DMS153 treated with DMSO at 0.1 percent for 48 hours (cell line): ENCODE data around the gene GRID1.

Experiments used
- DNase-seq: peaks from one replicate; lab custom pipeline; 2025; ENCODE audit not compliant: unreplicated experiment; lab: John Stamatoyannopoulos, UW

Gene GRID1

DNA sequence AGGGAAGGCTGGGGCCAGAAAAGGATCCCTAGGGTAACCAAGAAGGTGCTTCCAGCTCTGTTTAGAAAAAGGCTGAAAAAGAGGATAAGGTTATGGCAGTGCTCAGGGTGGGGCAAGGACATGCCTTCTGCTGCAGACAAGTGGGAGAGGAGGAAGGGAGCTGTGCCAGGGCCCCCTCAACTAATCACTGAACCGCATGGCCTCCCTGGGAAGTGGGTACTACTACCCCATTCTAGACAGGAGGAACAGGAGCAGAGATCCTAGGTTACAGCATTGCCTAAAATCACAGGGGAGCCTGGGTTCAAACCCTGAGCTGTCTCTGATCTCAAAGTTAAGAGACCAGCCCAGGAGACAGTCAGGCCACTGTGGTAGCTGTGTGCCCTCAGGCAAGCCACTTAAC, 149.7 kb downstream of the GRID1 start:
- no peak for DNase-seq

DNA sequence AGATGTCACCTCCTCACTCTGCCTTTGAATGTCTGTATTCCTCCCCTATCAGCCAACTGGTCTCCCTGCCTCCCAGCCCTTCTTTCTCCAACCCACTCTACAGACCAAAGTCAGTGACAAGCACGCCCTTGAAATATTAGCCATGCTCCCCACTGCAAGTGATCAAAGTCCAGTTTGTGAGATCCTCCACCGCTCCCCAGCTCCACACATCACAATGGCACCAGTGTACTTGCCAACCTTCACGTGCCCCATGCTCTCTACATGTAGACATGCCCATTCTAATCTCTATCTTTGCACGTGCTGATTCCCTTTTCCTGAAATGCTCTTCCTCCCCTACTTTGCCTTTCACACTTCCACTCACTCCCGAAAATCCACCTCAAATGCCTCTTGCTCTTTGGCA, 150.9 kb downstream of the GRID1 start:
- no peak for DNase-seq

DNA sequence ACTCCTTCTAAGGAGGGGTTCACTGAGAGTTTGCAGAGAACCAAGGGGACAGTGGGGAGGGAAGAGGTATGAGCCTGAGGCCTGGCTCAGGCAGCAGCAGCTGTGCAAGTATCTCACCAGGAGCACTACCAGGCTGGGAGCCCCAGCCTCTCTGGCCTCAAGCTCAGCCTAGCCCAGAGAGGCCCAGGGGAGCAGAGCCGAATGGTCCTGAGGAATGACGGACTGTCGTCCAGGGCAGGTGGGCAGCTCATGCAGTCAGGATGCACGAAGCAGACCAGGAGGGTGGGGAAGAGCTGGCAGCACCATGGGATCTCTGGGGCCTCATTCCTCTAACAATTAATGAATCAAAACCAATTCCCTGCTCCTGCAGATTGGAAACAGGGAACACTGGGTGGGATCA, 151.5 kb downstream of the GRID1 start:
- no peak for DNase-seq

DNA sequence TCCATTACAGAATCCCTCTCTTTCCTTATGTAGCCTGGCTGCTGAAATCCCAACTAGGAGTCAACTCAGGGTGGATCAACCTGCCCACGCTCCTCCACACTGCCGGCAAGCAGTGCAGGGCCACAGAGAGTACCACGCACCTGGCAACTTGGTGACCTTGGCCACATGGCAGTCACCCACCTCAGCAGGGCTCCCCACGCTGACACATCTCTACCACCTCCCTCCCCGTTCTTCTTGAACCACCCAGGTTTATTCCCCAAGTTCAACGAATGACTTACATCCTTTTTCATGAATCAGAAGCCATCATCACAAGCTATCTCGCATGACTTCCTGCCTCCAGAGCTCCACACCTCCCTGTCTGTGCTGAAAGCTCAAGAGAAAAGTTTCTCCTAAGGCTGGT, 153.4 kb downstream of the GRID1 start:
- DNase-seq, result no peak

DNA sequence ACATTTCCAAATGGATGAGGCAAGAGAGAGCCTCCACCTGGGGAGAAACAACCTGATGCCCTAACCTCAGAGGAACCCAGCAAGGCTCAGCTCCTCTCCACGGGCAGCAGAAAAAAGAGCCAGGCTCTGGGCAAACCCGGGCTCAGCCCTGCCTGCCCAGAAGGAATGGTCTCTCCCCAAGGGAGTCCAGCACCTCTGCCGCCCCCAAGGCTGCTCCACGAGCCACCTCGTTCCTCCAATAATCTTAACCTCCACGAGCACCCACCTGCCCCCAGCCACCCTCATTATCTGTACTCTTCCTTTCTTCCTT, 154.2 kb downstream of the GRID1 start:
- DNase-seq, result no peak

DNA sequence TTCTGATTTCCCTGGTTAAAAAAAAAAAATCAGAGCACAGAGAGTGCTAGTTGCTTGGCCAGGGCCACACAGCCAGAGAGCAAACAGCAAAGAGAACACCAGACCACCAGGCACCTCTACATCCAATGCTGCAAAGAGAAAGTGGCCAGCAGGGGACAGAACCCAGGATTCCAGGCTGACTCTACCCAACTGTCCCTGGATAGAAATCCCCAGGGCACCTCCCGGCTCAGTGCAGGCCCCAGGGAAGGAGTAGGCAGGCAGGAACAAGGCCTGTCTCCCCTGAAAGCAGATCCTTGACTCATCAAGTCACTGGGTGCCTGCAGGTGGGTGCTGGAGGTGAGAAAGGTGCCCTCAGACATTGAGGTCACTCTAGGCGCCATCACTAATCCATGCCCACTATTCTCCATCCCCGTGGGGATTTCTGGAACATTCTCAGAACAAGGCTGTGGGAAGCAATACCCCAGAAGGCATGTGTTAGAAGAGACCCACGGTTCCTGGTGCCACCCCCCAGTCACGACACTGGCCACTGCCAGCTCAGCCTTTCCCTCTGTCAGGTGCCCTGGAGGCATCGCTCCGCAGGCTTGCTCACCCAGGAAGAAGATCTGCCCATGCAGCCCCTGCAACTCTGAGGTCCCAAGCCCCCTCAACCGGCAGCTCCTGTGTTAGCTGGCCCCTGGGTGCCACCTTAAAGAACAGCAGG, 154.8 kb downstream of the GRID1 start:
- no peak for DNase-seq

DNA sequence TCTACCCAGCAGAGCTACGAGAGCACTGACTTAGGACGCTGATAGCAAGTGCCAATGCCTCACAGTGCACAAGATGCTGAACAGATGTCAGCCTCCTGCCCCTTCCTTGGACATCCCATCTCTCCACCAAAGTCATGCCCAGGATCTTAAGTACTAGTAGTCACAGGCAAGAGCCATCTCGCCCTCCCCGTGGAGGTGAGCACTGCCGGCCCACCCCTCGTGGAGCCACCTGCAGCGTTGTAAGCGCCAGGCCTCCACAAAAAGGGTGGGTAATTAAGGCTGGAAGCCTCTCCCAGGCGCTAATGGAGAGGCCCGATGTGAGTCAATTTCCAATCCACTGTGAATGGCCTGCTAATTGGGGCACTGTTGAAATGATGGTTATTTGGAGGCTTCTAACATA, 156.2 kb downstream of the GRID1 start:
- no peak for DNase-seq

DNA sequence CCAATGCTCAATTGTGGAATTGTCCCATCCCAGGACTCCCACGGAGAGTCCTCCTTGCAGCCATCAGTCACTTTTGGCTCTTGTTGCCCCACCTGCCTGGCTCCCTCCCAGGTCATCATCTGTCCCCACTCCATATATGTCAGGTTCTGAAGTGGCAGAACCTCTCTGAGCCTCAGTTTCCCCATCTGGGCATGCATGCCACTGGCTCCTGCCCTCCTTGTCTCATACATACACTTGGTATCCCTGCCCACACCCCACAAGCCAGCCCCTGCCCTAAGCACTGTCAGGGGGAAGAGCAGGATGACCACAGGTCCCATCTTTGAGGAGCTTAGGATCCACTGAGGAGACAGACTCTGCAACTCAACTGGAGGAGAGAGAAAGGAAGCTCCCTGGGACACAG, 156.9 kb downstream of the GRID1 start:
- no peak for DNase-seq

DNA sequence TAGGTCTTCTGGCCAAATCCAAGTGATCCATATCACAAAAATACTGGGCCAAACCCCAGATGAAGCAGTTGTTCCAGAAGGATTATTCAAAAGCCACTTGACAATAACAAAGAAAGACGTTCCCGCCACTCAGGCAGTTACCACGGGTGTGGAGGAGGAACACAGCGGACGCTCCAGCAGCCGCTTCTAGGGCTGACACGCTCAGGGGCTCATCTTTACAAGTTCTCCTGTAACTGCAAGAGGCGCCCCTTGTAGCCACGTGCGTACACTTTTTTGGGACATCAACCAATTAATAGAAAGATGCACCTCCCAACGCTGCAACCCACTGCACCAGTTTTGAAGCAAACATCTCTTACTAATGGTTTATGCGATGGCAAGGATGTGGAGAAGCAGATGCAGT, 159.4 kb downstream of the GRID1 start:
- no peak for DNase-seq

DNA sequence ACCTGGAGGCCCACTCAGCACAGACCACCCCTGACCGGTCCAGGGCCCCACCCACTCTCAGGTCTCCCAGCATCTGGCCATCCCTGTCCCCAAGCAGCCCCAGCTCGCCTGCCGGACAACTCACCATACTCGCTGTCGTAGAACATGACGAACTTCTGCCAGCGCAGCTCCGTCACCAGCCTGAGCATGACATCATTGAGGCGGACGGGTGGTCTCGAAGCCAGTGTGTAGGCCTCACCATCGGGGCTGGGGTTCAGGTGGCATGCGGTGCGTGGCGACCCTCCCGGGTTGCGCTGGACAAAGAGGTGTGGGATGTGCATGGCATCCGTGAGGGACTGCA, 160.4 kb downstream of the GRID1 start:
- no peak for DNase-seq

DNA sequence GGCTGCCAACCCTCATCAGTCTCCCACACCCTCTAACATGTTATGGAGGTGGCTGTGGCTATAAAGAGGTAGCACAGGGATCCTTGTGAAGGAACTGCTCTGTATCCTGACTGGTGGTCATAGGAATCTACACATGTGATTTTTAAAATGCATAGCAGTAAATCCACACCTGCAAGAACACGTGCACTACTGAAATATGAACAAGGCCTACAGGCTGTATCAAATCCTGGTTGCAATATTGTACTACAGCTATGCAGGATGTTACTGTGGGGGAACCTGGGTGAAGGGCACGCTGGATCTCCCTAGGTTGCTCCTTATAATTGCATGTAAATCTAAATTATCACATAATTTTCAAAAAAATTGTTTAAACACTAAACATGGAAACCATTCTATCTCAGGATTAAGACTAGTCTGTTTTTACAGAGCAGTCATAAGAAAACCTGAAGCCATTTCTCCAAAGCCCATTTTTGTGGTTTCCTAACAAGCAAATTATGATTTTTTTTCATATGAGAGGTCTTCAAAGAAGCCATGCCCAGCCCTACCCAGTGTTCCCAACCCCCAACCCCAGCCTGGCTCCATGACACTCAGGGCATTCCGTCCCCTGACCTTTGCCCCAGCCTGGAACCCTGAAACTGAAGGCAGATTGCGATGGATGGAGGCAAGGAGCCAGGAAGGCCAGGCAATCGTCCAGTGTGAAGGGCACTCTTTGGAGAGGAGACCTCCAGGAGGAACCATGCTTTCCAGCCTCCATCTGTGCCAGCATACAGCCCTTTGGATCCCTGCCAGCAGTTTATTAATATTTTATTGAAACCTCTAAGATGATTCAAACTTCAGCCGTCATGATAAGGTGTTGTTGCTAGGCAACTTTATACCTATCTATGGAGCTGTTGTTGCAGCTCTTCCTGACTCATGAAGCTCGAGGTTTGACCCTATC, 161.0 kb downstream of the GRID1 start:
- no peak for DNase-seq

DNA sequence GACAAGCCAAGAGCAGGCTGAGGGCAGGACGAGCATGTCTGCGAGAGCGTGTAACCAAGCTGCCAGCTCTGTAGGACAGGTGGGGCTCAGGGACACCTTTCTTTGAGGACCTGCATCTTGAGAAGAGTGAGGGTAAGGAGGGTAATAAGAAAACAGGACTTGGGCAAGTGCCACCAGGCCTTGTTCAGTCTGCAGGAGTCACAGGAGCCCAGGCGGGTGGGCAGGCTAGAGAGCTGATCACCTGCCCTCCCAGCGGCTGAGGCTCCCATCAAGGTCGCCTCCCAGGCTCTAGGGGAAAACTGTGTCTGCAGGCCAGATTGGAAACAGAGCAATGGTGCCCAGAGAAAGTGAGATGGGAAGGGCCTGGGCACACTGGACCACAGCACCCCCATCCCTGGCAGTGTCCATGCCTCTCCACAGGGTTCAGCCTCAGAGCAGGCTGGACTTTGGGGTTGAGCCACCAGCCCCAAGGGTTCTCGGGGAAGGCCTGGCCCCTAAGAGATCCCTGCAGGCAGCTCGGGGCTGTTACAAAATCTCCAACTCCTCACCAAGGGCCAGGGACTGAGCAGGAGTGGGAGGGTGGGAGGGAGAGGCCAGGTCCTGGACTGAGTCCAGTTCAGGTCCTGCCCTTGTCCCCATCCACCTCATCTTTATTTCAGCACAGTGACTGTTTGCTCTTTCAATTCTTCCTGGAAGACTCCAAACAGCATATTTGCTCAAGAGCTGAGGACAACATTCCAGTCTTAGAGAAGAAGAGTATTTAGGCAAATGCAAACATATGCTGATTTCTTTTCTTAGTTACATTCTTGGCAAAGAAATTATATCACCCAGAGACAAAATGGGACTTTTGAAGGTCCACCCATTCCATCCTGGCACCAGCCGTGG, 161.9 kb downstream of the GRID1 start:
- no peak for DNase-seq

DNA sequence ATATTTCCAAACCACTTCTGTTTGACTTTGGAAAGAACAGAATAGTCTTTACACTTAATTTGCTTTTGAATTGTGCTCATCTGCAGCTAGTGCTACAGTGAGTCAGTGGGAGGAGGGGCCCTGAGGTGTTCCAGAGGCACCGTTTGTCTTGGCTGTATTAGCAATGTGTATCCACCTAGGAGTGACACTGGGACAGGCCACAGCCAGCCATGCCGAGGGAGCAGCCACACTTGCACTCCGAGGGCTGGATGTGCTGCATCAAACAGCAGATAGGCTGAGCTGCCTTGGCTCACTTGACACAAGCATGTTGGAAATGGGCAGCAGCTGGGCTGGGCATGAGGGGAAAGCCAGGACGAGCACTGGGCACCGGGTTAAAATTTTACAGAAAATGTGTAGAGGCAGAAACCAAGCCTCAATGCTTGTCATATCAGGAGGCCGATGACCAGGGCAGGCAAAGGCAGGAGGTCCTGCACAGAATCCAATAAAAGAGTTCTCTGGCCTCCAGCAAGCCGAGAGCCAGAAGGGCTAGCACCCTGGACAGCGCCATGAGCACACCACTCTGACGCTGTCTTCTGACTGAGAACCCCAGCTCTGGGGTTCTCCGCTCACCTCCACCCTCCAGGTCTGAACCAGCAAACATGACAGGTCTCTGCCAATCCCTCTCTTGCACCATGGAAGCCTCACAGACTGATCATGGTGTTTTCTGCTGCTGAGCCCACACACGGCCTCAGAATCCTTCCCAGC, 163.3 kb downstream of the GRID1 start:
- DNase-seq, result no peak

DNA sequence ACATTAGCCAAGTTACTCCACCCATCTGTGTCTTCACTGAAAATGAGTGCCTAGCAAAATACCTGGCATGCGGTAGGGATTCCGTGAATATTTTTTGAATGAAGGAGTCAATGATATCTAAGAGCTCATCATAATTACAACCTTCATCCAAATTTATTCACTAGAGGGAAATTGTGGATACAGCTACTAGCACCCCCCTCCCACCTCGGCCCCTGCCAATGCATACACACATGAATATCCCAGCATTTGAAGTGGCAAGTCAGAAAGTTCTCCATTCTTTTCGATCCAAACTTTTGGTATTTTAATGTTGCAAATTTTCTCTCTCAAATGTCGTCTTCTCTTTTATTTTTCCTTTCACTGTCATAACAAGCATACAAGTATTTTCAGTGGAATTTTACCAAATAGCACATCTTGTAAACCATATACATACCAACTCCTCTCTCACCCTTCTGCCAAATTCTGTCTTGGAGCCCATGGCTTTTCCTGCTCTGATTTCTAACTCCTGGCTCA, 164.3 kb downstream of the GRID1 start:
- DNase-seq, result no peak

DNA sequence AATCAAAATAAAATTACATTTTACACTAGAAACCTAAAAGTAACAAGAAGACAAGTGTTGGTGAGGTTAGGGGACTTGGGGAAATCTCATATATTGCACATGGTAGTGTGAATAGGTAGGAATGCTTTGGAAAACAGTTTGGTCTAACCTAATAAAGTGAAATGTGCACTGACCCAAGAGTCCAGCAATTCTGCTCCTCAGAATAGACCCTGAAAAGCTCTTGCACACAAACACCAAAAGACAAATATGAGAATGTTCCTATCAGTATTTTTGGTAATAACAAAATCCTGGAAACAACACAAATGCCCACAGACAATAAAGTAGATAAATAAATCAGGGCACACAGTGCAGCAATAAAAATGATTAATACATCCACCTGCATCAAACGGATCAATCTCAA, 165.7 kb downstream of the GRID1 start:
- no peak for DNase-seq

DNA sequence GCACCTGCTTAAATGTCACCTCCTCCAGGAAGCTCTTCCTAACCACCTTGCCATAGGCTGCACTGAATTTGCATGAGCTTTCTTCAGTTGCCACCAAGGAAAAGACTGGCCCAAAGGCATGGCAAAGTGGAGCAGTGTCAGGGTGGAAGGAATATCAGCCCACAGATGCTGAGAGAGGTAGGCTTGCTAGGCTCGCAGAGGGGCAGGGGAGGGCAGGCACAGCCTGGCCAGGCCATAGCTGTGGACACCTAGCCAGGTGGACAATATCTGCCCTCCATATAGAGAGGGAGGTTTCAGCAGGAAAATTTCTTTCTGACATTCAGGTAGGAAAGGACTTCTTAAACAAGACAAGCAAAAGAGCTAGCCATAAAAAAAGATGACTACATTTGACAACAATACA, 166.3 kb downstream of the GRID1 start:
- no peak for DNase-seq

DNA sequence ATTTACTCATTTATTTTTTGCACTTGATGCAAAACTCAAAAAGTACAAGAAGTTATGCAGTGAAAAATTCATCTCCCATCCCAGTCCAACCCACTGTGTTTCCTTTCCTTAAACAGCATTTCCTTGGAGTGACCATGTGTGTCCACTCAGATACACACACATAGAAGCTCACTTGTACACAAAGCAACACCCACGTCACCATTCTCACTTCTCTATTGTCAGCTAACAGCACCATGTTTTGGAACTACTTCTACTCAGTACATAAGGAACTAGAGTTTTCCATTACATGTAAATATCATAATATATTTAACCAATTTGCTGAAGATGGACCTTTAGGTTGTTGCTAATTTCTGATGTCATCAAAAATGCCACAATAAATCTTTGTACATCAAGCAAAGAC, 167.6 kb downstream of the GRID1 start:
- no peak for DNase-seq

DNA sequence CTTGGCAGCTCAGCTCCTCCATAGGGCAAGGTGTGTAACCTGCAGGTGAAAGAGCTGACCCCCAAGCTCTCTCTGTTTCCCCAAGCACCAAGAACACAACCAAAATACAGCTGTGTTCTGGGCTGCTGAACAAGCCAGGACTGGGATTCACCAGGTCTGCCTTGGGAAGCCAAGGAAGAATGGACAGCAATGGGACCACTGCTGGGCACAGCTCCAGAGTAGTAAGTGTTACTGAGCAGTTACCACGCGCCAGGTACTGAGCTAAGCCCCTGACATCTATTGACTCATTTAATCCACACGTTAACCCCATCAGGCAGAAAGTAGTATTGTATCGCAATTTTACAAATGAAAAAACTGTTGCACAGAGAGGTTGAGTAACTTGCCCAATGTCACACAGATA, 168.3 kb downstream of the GRID1 start:
- DNase-seq, result no peak

DNA sequence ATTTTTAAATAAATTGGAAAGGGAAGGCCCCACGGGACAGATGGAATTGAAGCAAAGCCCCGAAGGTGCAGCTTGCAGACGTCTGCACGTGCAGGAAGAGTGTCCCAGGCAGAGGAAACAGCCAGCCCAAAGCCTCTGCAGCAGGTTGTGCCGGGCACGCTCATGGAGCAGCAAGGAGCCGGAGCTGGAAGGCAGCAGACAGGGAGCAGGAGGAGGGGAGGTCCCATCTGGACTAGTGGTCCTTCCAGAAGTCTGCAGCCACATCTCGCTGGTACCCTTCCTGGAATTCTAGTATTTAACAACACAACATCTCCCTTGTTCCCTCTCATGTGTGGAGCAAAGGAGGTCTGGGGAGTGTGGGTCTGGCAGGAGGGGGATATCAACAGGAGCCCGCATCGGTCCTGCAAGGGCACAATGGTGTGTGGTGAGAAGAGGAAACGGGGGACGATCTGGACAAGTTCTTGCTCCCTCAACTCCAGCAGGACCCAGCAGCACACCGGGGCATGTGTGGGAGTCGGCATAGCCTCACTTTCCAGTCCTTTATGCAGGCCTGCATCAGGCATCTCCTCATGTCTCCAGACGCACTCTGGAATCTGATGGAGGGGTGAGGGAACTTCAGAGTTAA, 169.3 kb downstream of the GRID1 start:
- DNase-seq, result no peak

DNA sequence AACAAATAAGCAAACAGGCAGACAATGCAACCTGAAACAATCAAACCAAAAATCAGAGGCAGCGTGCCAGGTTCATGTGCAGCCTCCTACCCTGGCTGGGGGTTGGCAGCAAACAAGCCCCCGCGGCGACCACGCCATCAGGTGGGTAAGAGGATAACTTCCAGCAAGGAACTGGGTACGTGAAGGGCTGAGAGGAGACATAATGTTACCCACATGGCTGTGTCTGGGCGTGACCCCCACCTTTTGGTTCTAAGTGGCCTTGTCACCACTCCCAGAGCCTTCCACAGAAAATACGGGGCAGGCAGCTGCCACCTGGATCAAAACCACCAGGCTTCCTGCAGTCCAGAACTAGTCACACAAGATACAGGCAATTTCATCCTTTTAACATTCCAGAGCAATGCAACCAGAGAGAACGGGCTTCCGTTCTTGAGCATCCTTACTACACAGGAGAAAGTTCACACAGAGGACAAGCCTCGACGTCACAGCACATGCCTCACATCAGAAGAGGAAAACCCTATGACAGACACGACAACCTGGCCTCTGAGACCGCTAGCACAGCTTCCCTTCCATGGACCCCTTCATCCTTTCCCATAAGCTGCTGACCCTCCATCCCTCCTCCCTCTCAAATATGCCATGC, 171.0 kb downstream of the GRID1 start:
- DNase-seq, result no peak
